ENCODE results near the gene KCNS1. TPM values are rescaled to one million over a fixed set of nuclear protein-coding genes. Genes with fewer than 3 reads are reported as not detected.

Gene KCNS1
- total RNA-seq, 1 experiment from 2014 or later = not detected

DNA sequence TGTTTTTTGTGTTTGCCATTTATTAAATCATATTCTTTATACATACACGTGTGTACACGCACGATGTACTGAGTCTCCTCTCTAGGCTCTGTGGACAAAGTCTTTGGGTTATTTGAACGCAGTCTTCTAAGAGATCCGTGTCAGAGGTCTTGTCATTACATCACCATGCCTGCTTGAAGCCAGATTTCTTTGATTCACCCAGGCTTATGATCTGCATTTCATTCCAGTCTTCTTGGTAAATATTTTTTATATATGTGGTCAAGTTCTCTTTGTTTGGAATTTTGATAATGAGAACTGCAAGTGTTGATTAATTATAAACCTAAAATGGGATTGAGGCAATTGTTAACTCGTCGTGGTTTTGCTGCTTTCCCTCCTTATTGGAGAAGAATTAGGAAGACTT is 34.6 kb downstream of the KCNS1 start:
- DNase-seq (ENCODE audit: low read depth, low spot score) = no peak
- no peaks in the 10 kb centered on the region for H3K36me3 ChIP-seq (ENCODE audit: control insufficient read depth in 1 of 2, insufficient read depth in 2 of 2, low read length in 2 of 2)
- BruUV-seq (replicated peaks) = no TSS peak
- H3K4me1 ChIP-seq (ENCODE audit: control insufficient read depth in 1 of 2, insufficient read depth in 2 of 2, low read length in 2 of 2) = peaks cover 7 to 11% of the 10 kb centered on the region in 2 experiments; a peak in 3 of 4 replicates
- CTCF ChIA-PET = interaction anchor here (0.6 to 1.0 kb wide), 2 partner anchors 22 to 234 kb away, joined by 3 to 4 read pairs; no protein-coding TSS in a partner anchor
- intact Hi-C loops (cut with micrococcal nuclease) = no loop called here
- H3K79me2 ChIP-seq (ENCODE audit: insufficient read depth, low read length) = peaks cover 5% of the 10 kb centered on the region; the same call in 1 of the 2 replicates
- H3K27me3 ChIP-seq (ENCODE audit: insufficient read depth, low read length) = no peaks in the 10 kb centered on the region
- no peaks in the 10 kb centered on the region for H3K9me2 ChIP-seq (ENCODE audit: insufficient read depth)
- H4K20me1 ChIP-seq (ENCODE audit: insufficient read depth) = no peaks in the 10 kb centered on the region
- H3K9ac ChIP-seq (ENCODE audit: low read length) = no peak overlapping the region
- no peak overlapping the region for H3K4me3 ChIP-seq (replicated peaks in 1 of 2; ENCODE audit: low read depth in 1 of 2, low read length in 2 of 2)
- no peak overlapping the region for H3K4me2 ChIP-seq (ENCODE audit: low read length)
- no peaks in the 10 kb centered on the region for H3K9me3 ChIP-seq (ENCODE audit: control insufficient read depth in 1 of 2, insufficient read depth in 1 of 2, low read depth in 1 of 2, low read length in 2 of 2)
- no peak for TF ChIP-seq EZH2phosphoT487 (IDR thresholded peaks at IDR 0.05; ENCODE audit: borderline replicate concordance)
- no peak for TF ChIP-seq ZNF274 (IDR thresholded peaks at IDR 0.05; ENCODE audit: low read depth, low read length)
- no peak for TF ChIP-seq RAD21 (IDR thresholded peaks at IDR 0.05; ENCODE audit: low read depth)
- no peak for TF ChIP-seq YY1 (IDR thresholded peaks at IDR 0.05; ENCODE audit: extremely low read depth, insufficient replicate concordance, low read depth, low read length)
- no peak for TF ChIP-seq FOSL1 (IDR thresholded peaks at IDR 0.05; ENCODE audit: low read depth)
- no peak for TF ChIP-seq ZFX (IDR thresholded peaks at IDR 0.05)
- TF ChIP-seq, protein P1, sequence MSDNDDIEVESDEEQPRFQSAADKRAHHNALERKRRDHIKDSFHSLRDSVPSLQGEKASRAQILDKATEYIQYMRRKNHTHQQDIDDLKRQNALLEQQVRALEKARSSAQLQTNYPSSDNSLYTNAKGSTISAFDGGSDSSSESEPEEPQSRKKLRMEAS (IDR thresholded peaks at IDR 0.05) = no peak
- TF ChIP-seq, protein P2, sequence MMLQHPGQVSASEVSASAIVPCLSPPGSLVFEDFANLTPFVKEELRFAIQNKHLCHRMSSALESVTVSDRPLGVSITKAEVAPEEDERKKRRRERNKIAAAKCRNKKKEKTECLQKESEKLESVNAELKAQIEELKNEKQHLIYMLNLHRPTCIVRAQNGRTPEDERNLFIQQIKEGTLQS (IDR thresholded peaks at IDR 0.05) = no peak
- no peak for TF ChIP-seq SRF (IDR thresholded peaks at IDR 0.05; ENCODE audit: low read depth)
- TF ChIP-seq, protein P3, sequence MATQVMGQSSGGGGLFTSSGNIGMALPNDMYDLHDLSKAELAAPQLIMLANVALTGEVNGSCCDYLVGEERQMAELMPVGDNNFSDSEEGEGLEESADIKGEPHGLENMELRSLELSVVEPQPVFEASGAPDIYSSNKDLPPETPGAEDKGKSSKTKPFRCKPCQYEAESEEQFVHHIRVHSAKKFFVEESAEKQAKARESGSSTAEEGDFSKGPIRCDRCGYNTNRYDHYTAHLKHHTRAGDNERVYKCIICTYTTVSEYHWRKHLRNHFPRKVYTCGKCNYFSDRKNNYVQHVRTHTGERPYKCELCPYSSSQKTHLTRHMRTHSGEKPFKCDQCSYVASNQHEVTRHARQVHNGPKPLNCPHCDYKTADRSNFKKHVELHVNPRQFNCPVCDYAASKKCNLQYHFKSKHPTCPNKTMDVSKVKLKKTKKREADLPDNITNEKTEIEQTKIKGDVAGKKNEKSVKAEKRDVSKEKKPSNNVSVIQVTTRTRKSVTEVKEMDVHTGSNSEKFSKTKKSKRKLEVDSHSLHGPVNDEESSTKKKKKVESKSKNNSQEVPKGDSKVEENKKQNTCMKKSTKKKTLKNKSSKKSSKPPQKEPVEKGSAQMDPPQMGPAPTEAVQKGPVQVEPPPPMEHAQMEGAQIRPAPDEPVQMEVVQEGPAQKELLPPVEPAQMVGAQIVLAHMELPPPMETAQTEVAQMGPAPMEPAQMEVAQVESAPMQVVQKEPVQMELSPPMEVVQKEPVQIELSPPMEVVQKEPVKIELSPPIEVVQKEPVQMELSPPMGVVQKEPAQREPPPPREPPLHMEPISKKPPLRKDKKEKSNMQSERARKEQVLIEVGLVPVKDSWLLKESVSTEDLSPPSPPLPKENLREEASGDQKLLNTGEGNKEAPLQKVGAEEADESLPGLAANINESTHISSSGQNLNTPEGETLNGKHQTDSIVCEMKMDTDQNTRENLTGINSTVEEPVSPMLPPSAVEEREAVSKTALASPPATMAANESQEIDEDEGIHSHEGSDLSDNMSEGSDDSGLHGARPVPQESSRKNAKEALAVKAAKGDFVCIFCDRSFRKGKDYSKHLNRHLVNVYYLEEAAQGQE (IDR thresholded peaks at IDR 0.05; ENCODE audit: low read depth) = no peak
- no peak for TF ChIP-seq POLR2A (IDR thresholded peaks at IDR 0.05; ENCODE audit: borderline replicate concordance, extremely low read depth, insufficient read depth, insufficient read length)
- TF ChIP-seq EGR1 (IDR thresholded peaks at IDR 0.05; ENCODE audit: low read depth) = no peak
- no peak for TF ChIP-seq CBX3 (IDR thresholded peaks at IDR 0.05; ENCODE audit: low read depth)
- no peak for TF ChIP-seq JUND (IDR thresholded peaks at IDR 0.05)
- TF ChIP-seq ELF1 (IDR thresholded peaks at IDR 0.05; ENCODE audit: borderline replicate concordance, low read depth) = no peak
- TF ChIP-seq POLR2AphosphoS5 (IDR thresholded peaks at IDR 0.05; ENCODE audit: low read depth, low read length) = no peak
- no peak for TF ChIP-seq SIN3A (IDR thresholded peaks at IDR 0.05; ENCODE audit: low read depth)
- TF ChIP-seq EZH2 (IDR thresholded peaks at IDR 0.05) = no peak
- TF ChIP-seq SP1 (IDR thresholded peaks at IDR 0.05; ENCODE audit: low read depth) = no peak
- H2AFZ ChIP-seq (ENCODE audit: low read depth, low read length, poor library complexity, severe bottlenecking) = no peak overlapping the region
- no peak overlapping the region for H3K27ac ChIP-seq (ENCODE audit: low read depth, low read length)
- POLR2A ChIA-PET = no interaction called here
- RAD21 ChIA-PET (ENCODE audit: low non-redundant PET in 1 of 2, low total read pairs in 2 of 2, uncharacterized antibody in 2 of 2, unreplicated experiment in 2 of 2) = no interaction called here
- ATAC-seq = no peak

All from HCT116 (cell line).